LNCaP clone FGC (cell line): ENCODE data around the gene BZW2.
A peak's percentile ranks its signal among the peaks of the same experiment; 100 is the strongest.

Source experiments
- DNase-seq: peaks from one replicate; pipeline ENCODE4 v3.0.0-alpha.2; 2011; ENCODE audit warnings: low read depth
- H3K4me3 ChIP-seq: 2 replicates; pipeline ENCODE4 v1.5.1; 2011; ENCODE audit warnings: mild to moderate bottlenecking, low read depth, low read length, control low read depth
- TF ChIP-seq, protein P1 (sequence below): IDR thresholded peaks from 2 replicates; pipeline ENCODE4 v1.5.1; 2012; ENCODE audit warnings: mild to moderate bottlenecking; ENCODE audit not compliant: control insufficient read depth, insufficient read depth; ENCODE audit errors: extremely low read depth

The BZW2 gene

DNA sequence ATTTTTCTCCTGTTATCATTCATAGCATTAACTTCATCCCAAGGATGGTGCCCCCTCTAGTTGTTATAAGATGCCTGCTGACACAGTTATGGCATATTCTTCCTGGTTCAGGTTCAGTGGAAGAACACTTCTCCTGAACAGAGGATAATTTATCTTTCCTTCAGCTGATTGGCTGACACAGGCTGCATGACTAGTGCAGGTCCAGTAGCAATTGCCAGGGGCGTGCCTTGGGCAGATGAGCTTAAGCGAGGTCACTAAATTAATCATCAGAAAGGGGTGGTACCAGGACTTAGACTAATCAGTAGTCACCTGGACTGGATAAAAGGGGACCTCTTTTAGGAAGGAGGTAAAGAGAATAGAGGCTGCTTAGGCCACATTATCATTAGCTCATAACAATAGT lies 42.3 kb downstream of the BZW2 start:
- H3K4me3 ChIP-seq = no peak overlapping the region
- DNase-seq = no peak
- TF ChIP-seq, protein P1, sequence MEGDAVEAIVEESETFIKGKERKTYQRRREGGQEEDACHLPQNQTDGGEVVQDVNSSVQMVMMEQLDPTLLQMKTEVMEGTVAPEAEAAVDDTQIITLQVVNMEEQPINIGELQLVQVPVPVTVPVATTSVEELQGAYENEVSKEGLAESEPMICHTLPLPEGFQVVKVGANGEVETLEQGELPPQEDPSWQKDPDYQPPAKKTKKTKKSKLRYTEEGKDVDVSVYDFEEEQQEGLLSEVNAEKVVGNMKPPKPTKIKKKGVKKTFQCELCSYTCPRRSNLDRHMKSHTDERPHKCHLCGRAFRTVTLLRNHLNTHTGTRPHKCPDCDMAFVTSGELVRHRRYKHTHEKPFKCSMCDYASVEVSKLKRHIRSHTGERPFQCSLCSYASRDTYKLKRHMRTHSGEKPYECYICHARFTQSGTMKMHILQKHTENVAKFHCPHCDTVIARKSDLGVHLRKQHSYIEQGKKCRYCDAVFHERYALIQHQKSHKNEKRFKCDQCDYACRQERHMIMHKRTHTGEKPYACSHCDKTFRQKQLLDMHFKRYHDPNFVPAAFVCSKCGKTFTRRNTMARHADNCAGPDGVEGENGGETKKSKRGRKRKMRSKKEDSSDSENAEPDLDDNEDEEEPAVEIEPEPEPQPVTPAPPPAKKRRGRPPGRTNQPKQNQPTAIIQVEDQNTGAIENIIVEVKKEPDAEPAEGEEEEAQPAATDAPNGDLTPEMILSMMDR = no peak

DNA sequence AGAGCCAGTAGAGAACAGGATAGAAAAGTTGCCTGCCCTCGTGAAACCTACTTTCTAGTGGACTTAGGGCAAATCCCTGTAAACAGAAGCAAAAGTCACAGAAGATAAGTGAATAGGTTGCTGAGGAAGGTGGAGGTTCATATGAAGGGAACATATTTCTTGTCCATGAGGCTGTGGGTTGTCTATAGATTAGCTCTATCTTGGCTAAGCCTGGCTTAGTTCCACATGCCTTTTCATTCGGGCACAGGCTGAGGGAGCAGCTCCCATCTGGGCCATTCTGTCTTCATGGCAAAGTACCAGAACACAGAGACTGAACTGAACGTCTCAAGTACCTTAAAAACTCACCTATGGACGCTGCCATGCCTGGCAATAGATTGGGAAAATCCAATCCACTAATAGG lies 45.3 kb downstream of the BZW2 start:
- DNase-seq = no peak
- no peak overlapping the region for H3K4me3 ChIP-seq
- TF ChIP-seq, protein P1 = no peak

DNA sequence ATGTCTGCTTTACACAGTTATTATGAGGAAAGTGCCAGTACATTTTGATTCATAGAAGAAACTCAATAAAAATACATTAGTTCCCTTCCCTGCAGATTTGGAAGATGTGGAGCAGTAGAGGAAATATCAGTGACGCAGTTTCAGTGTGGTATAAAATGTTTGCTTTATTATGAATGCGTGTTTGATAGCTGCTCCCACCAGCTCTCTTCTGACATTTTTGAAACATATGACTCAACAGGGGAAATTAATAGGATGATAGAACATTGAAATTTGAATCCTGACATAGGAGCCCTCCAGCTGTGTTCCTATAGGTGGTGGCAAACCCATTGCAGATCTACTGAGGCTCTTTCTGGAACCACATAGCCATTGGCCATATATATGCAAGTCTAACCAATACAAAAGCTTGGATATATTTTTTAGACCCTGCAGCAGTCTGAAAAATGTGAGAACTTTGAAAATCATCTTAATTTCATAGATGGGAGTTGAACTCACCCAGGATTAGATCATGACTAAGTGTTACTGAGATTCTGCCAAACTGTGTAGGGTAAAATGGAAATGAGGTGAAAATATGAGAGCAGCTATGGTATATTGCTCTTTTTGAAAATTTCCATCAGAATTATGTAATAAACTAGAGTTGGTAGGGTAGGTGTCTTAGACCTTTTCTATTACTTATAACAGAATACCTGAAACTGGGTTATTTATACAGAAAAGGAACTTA lies 47.8 kb downstream of the BZW2 start:
- no peak for DNase-seq
- no peak overlapping the region for H3K4me3 ChIP-seq
- TF ChIP-seq, protein P1 = no peak

DNA sequence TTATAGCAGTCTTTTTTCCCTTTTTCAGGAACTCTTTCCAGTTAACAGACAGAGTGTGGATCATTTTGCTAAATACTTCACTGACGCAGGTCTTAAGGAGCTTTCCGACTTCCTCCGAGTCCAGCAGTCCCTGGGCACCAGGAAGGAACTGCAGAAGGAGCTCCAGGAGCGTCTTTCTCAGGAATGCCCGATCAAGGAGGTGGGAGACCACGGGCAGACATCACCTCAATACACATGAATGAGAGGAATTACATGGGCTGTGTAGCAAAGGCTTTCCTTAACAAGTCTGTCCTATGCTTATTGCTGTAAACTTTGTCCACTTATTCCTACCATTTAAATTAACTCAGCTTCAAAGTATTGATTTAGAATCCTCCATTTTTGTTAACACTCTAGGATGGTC lies 48.8 kb downstream of the BZW2 start:
- DNase-seq = no peak
- no peak overlapping the region for H3K4me3 ChIP-seq
- TF ChIP-seq, protein P1 = no peak

DNA sequence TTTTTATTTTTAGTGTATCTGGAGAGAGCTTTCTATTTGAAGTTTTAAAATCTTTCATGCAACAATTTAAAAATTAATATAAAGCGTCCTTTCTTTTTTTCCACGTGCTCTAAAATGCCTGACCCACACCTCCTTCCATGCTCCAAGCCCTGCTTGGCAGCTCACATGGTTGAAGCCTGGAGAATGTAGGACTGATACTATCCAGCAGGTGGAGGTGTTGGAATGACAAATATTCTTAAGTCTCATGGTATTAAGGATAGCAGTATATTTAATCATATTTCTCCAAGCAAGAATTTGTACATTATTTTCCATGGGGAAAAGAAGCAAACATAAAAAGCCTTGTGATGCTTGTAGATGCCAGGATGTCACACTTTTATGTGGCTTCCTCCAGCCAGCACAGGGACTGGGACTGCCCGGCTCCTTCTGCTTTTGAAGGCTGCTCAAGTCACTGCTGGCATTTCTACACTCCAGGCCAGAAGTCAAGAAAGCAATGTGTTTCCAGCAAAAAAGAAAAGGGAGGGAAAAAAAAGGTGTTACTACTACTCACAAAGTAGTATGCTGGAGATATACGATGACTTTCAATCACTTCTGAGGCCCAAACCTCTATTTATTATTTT lies 49.7 kb downstream of the BZW2 start:
- H3K4me3 ChIP-seq = no peak overlapping the region
- DNase-seq = peak; percentile 57
- TF ChIP-seq, protein P1 = peak; percentile 80

DNA sequence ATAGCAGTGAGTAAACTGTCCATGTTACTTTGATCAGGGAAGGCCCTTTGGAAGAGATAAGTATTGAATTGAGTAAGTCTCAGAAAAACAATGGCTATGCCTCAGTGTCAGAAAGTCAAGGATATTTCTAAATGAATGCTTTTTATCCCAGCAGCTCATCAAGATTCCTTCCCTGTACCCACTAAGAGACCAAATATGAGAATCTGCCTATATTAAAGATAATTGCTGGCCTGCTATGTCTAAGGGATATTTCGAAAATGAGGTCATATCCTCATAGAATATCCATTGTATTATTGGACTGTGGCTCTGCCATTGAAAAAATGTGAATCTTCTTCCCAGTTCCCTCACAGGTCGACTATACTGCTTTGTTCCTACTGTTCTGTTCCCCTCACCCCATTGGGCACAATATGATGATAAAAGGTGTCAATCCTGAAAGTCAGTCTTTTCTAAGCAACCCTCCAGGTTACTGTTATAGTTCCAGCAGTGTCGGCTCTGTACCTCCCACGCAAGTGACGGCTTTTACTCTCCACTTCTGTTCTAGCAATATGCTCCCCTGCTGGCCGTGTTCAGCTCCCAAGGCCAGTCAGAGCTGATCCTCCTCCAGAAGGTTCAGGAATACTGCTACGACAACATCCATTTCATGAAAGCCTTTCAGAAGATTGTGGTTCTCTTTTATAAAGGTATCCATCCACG lies 51.7 kb downstream of the BZW2 start:
- DNase-seq = no peak
- TF ChIP-seq, protein P1 = no peak
- no peak overlapping the region for H3K4me3 ChIP-seq
